Endothelial cell of umbilical vein (primary cell): ENCODE measurements around the gene DGKI. TPM values are rescaled to one million over a fixed set of nuclear protein-coding genes. Genes with fewer than 3 reads are reported as not detected.

Source experiments
- BruUV-seq: library from RNA; stranded (reverse); fragments of 400-500 nt; replicated peaks from 2 replicates; lab custom pipeline; 2021; lab: Mats Ljungman, UMichigan
- CTCF ChIA-PET: fragments of 300-600, 350-600 bp; sonication (Branson Sonifier 250); formaldehyde crosslinking; loops from one replicate; lab custom pipeline; 2021; ENCODE audit warnings: antibody characterized with exemption, inconsistent platforms; lab: Charles Lee
- POLR2A ChIA-PET: fragments of 300-600, 350-600 bp; sonication (Branson Sonifier 250); formaldehyde crosslinking; loops from one replicate; lab custom pipeline; 2021; ENCODE audit warnings: antibody characterized with exemption, inconsistent platforms; lab: Charles Lee
- DNase-seq: peaks from one replicate; pipeline ENCODE4 v3.0.0-alpha.2; 2011; ENCODE audit warnings: low read depth, low spot score
- FAIRE-seq: peaks from 2 replicates; lab custom pipeline; 2011; peaks lifted over from hg19 to GRCh38; lab: Jason Lieb, UNC
- H2AFZ ChIP-seq: 2 replicates; pipeline ENCODE4 v1.6.0; 2012; ENCODE audit warnings: low read depth, low read length, control low read depth, inconsistent platforms
- H3K27ac ChIP-seq: 2 replicates; pipeline ENCODE4 v1.5.1; 2011; ENCODE audit warnings: low read depth, mild to moderate bottlenecking, control low read depth, low read length, moderate library complexity; ENCODE audit not compliant: insufficient read depth
- H3K27me3 ChIP-seq, 2 experiments: 2 replicates each; pipeline versions ENCODE4 v1.6.0 to v1.6.1; 2011; ENCODE audit warnings: low read length in 2 of 2, mixed read lengths in 1 of 2; ENCODE audit not compliant: control insufficient read depth in 2 of 2, insufficient read depth in 2 of 2
- H3K36me3 ChIP-seq, 2 experiments: 2 replicates in 1 of 2; 3 replicates in 1 of 2; pipeline ENCODE4 v1.5.1; 2011; ENCODE audit warnings: low read length in 2 of 2, mild to moderate bottlenecking in 1 of 2, moderate library complexity in 1 of 2; ENCODE audit not compliant: control insufficient read depth in 2 of 2, insufficient read depth in 2 of 2; ENCODE audit errors: extremely low read depth in 1 of 2
- H3K4me1 ChIP-seq: 3 replicates; pipeline ENCODE4 v1.5.1; 2011; ENCODE audit warnings: mild to moderate bottlenecking, low read length; ENCODE audit not compliant: control insufficient read depth, insufficient read depth; ENCODE audit errors: extremely low read depth
- H3K4me2 ChIP-seq: 2 replicates; pipeline ENCODE4 v1.6.1; 2011; ENCODE audit warnings: low read length, control low read depth, mixed read lengths; ENCODE audit not compliant: insufficient read depth
- H3K4me3 ChIP-seq, 3 experiments: fragments of 200-600 bp in 1 of 3; sonication (generic), shearing (Covaris generic) in 1 of 3; replicated peaks in 1 of 3; 2 replicates each; pipeline ENCODE4 v1.5.1; 2011 to 2016; ENCODE audit warnings: control low read depth in 3 of 3, low read length in 3 of 3, mild to moderate bottlenecking in 2 of 3, inconsistent platforms in 1 of 3, low read depth in 1 of 3, moderate library complexity in 1 of 3; ENCODE audit not compliant: insufficient read depth in 1 of 3
- H3K79me2 ChIP-seq: 2 replicates; pipeline ENCODE4 v1.6.0; 2012; ENCODE audit warnings: low read length, inconsistent platforms; ENCODE audit not compliant: control insufficient read depth, insufficient read depth
- H3K9ac ChIP-seq: replicated peaks from 2 replicates; pipeline ENCODE3; 2011; ENCODE audit warnings: low read length, control low read depth; ENCODE audit not compliant: insufficient read depth; ENCODE audit errors: extremely low read depth
- H3K9me1 ChIP-seq: replicated peaks from 3 replicates; pipeline ENCODE4 v1.6.0; 2011; ENCODE audit warnings: mild to moderate bottlenecking, low read length; ENCODE audit not compliant: control insufficient read depth, insufficient read depth; ENCODE audit errors: extremely low read depth
- H3K9me3 ChIP-seq: replicated peaks from 2 replicates; pipeline ENCODE4 v1.5.1; 2012; ENCODE audit warnings: low read length, inconsistent platforms; ENCODE audit not compliant: control insufficient read depth, insufficient read depth
- H4K20me1 ChIP-seq: replicated peaks from 2 replicates; pipeline ENCODE3; 2011; ENCODE audit warnings: mild to moderate bottlenecking, low read length; ENCODE audit not compliant: control insufficient read depth, insufficient read depth; ENCODE audit errors: extremely low read depth
- CTCF ChIP-seq, 2 donors: IDR thresholded peaks; 1 replicate in 1 of 2; 2 replicates in 1 of 2; pipeline ENCODE4 v1.5.1; 2011; ENCODE audit warnings: low read length in 2 of 2, mild to moderate bottlenecking in 2 of 2, moderate library complexity in 2 of 2, control low read depth in 1 of 2, inconsistent platforms in 1 of 2, low read depth in 1 of 2; ENCODE audit not compliant: insufficient read depth in 1 of 2; ENCODE audit errors: extremely low read depth in 1 of 2
- EZH2 ChIP-seq: IDR thresholded peaks from 2 replicates; pipeline ENCODE4 v1.6.1; 2012; ENCODE audit warnings: borderline replicate concordance, low read depth, mild to moderate bottlenecking, moderate library complexity, low read length, inconsistent platforms; ENCODE audit not compliant: severe bottlenecking
- FOS ChIP-seq: IDR thresholded peaks from 2 replicates; pipeline ENCODE4 v1.6.1; 2011; ENCODE audit warnings: mild to moderate bottlenecking, low read length, moderate library complexity, borderline replicate concordance; ENCODE audit not compliant: insufficient read depth
- GATA2 ChIP-seq: IDR thresholded peaks from 2 replicates; pipeline ENCODE4 v1.7.0; 2011; ENCODE audit warnings: low read depth, mild to moderate bottlenecking, moderate library complexity, mixed read lengths, low read length; ENCODE audit not compliant: insufficient read length, insufficient read depth
- JUN ChIP-seq: IDR thresholded peaks from 2 replicates; pipeline ENCODE4 v1.6.1; 2011; ENCODE audit warnings: borderline replicate concordance, low read depth; ENCODE audit not compliant: insufficient read length, insufficient read depth
- MAX ChIP-seq: IDR thresholded peaks from 2 replicates; pipeline ENCODE4 v1.6.1; 2011; ENCODE audit not compliant: insufficient read depth, insufficient read length
- MYC ChIP-seq: IDR thresholded peaks from one replicate; pipeline ENCODE4 v1.6.1; 2011; ENCODE audit warnings: mild to moderate bottlenecking, low read depth, low read length
- POLR2A ChIP-seq: IDR thresholded peaks from 2 replicates; pipeline ENCODE4 v1.6.1; 2012; ENCODE audit warnings: low read depth, mild to moderate bottlenecking, control low read depth, low read length
- POLR2AphosphoS5 ChIP-seq: IDR thresholded peaks from 2 replicates; pipeline ENCODE4 v1.6.1; 2012; ENCODE audit warnings: low read depth, mild to moderate bottlenecking, control low read depth, low read length, moderate library complexity; ENCODE audit not compliant: insufficient read depth
- dilution Hi-C: fragments of 300-500 bp; cut with MboI; formaldehyde crosslinking; loops from one replicate; pipeline ENCODE4 v1.15.0; 2019; ENCODE audit warnings: low sequenced_read_pairs; ENCODE audit not compliant: extremely low pct_ligation_motif_present
- intact Hi-C: fragments of 100-400 bp; cut with micrococcal nuclease; formaldehyde crosslinking; loops from one replicate; pipeline ENCODE4 v1.10.0; 2022
- polyA plus RNA-seq, 4 experiments: library from polyadenylated mRNA; depleted of rRNA in 3 of 4; stranded (reverse) in 3 of 4; unstranded in 1 of 4; fragments of >200 nt; gene quantifications; 2 replicates each; pipeline versions ENCODE4 v1.2.1 to v1.2.3, GENCODE V29; 2011 to 2012; ENCODE audit warnings: missing spikeins in 1 of 4
- total RNA-seq: library from RNA; stranded (reverse); gene quantifications from 2 replicates; pipeline ENCODE4 v1.2.3, GENCODE V29; 2021

Gene DGKI
- total and polyA plus RNA-seq, 2 donors (not counting 3 experiments of a cell fraction or from before 2014, with no cell fraction given) = 0.11 to 0.51 TPM

- FAIRE-seq (no peak), DNase-seq (no peak)
- Histone ChIP-seq H3K4me2 (no peak overlapping the region), H3K4me1 (no peaks in the 10 kb centered on the region), H4K20me1 (no peaks in the 10 kb centered on the region), H3K9ac (no peak overlapping the region), H3K9me1 (no peaks in the 10 kb centered on the region), H3K36me3 (no peaks in the 10 kb centered on the region), H3K9me3 (no peaks in the 10 kb centered on the region), H3K27ac (no peak overlapping the region), H2AFZ (no peak overlapping the region), H3K27me3 (no peaks in the 10 kb centered on the region), H3K4me3 (no peak overlapping the region), H3K79me2 (no peaks in the 10 kb centered on the region)
- intact Hi-C loops (no loop called here), dilution Hi-C loops (no loop called here)
- BruUV-seq = no TSS peak
- ChIA-PET POLR2A (no interaction called here), CTCF (interaction anchor here (0.9 to 2.0 kb wide), 2 partner anchors 14 to 102 kb away, joined by 5 to 8 read pairs; no protein-coding TSS in a partner anchor)
- TF ChIP-seq POLR2A = no peak
- no peak for TF ChIP-seq FOS
- no peak for TF ChIP-seq CTCF (IDR thresholded peaks at IDR 0.05; ENCODE audit: extremely low read depth in 1 of 2, insufficient read depth in 1 of 2, low read depth in 1 of 2, low read length in 2 of 2)
- TF ChIP-seq GATA2 = no peak
- no peak for TF ChIP-seq MAX
- TF ChIP-seq POLR2AphosphoS5 = no peak
- TF ChIP-seq MYC = no peak
- no peak for TF ChIP-seq JUN
- TF ChIP-seq EZH2 = no peak
Measured at GRCh38 chr7:137489880-137490279, 356.9 kb downstream of the DGKI start.
